ENCODE data around the gene S100A16.

DNA sequence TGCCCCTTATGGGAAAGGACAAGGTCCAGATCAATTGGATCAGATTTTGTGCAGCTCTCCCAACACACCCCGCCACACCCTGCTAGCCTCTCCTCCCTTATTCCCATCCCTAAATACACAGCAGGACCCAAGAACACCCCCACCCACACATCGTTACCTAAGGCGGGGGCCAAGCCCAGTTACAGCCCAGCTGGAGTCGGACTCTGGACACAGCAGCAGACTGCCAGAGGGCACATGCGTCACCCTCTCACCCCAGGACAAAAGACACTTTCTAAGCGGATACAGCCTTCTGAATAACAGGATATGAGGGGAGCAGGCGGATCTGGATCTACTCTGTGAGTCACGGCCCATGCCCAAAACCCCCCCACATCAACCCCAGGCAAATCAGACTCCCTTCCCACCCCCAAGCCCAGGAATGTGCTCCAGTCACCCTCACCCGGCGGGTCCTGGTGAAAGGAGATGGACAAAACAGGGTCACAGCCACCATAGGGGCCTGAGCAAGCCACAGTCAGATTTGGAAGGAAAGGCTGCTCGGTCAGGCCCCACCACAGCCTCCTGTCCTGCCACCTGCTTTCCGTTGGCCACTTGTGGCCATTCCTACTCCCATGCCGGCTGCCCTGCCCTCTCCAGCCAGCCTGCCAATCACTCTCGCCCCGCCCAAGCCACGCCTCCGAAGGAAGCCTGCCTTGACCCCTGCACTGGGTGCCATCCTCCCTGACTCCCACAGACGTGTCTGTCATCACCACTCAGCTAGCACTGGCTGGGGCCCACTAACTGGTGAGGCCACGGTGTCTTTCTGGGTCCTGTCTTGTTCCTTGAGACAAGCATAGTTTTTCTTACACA, 4.0 kb downstream of the S100A16 start:
- TF ChIP-seq, protein P1, sequence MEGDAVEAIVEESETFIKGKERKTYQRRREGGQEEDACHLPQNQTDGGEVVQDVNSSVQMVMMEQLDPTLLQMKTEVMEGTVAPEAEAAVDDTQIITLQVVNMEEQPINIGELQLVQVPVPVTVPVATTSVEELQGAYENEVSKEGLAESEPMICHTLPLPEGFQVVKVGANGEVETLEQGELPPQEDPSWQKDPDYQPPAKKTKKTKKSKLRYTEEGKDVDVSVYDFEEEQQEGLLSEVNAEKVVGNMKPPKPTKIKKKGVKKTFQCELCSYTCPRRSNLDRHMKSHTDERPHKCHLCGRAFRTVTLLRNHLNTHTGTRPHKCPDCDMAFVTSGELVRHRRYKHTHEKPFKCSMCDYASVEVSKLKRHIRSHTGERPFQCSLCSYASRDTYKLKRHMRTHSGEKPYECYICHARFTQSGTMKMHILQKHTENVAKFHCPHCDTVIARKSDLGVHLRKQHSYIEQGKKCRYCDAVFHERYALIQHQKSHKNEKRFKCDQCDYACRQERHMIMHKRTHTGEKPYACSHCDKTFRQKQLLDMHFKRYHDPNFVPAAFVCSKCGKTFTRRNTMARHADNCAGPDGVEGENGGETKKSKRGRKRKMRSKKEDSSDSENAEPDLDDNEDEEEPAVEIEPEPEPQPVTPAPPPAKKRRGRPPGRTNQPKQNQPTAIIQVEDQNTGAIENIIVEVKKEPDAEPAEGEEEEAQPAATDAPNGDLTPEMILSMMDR (IDR thresholded peaks at IDR 0.05) = no peak
- TF ChIP-seq POLR2A (IDR thresholded peaks at IDR 0.05) = no peak
